Hepatocyte (in vitro differentiated cells): ENCODE data around the gene NUDT3. TPM values are rescaled to one million over a fixed set of nuclear protein-coding genes. Genes with fewer than 3 reads are reported as not detected.

Experiments used
- DNase-seq: peaks from one replicate; pipeline ENCODE4 v3.0.0-alpha.2; 2016; ENCODE audit warnings: low spot score
- H2AFZ ChIP-seq: fragments of 200-600 bp; sonication (generic); 2 replicates; pipeline ENCODE4 v1.6.0; 2016; ENCODE audit warnings: antibody characterized with exemption, mild to moderate bottlenecking
- H3K27ac ChIP-seq: fragments of 200-600 bp; sonication (generic); 2 replicates; pipeline ENCODE4 v1.5.1; 2016; ENCODE audit warnings: mild to moderate bottlenecking
- H3K27me3 ChIP-seq: fragments of 200-600 bp; sonication (generic); 2 replicates; pipeline ENCODE4 v1.6.1; 2016
- H3K36me3 ChIP-seq: fragments of 200-600 bp; sonication (generic); replicated peaks from 2 replicates; pipeline ENCODE4 v1.5.1; 2016; ENCODE audit warnings: low read depth; ENCODE audit not compliant: insufficient read depth
- H3K4me1 ChIP-seq: fragments of 200-600 bp; sonication (generic); 2 replicates; pipeline ENCODE4 v1.5.1; 2016; ENCODE audit warnings: mild to moderate bottlenecking, moderate library complexity; ENCODE audit not compliant: insufficient read depth
- H3K4me2 ChIP-seq: fragments of 200-600 bp; sonication (generic); 2 replicates; pipeline ENCODE4 v1.6.0; 2016
- H3K4me3 ChIP-seq: fragments of 200-600 bp; sonication (generic); 2 replicates; pipeline ENCODE4 v1.5.1; 2016; ENCODE audit warnings: mild to moderate bottlenecking
- H3K79me2 ChIP-seq: fragments of 200-600 bp; sonication (generic); 2 replicates; pipeline ENCODE4 v1.6.0; 2017; ENCODE audit warnings: mild to moderate bottlenecking
- H3K9me2 ChIP-seq: fragments of 200-600 bp; sonication (generic); replicated peaks from 2 replicates; pipeline ENCODE4 v1.6.0; 2017; ENCODE audit warnings: mild to moderate bottlenecking; ENCODE audit not compliant: insufficient read depth
- H3K9me3 ChIP-seq: fragments of 200-600 bp; sonication (generic); 2 replicates; pipeline ENCODE4 v1.5.1; 2016; ENCODE audit warnings: low read depth, mild to moderate bottlenecking
- H4K20me1 ChIP-seq: fragments of 200-600 bp; sonication (generic); 2 replicates; pipeline ENCODE4 v1.6.0; 2016; ENCODE audit warnings: mild to moderate bottlenecking; ENCODE audit not compliant: insufficient read depth, poor library complexity, severe bottlenecking
- CTCF ChIP-seq: fragments of 200-600 bp; sonication (generic); IDR thresholded peaks from 2 replicates; pipeline ENCODE4 v1.5.1; 2016; ENCODE audit warnings: antibody characterized with exemption, mild to moderate bottlenecking; ENCODE audit not compliant: poor library complexity
- EZH2 ChIP-seq: fragments of 200-600 bp; sonication (generic); IDR thresholded peaks from 2 replicates; pipeline ENCODE4 v1.6.1; 2016; ENCODE audit warnings: antibody characterized with exemption, mild to moderate bottlenecking, borderline replicate concordance
- EZH2phosphoT487 ChIP-seq: fragments of 200-600 bp; sonication (generic); IDR thresholded peaks from one replicate; pipeline ENCODE4 v1.6.1; 2018; ENCODE audit warnings: antibody characterized with exemption, mild to moderate bottlenecking, low read depth, moderate library complexity; ENCODE audit not compliant: unreplicated experiment, severe bottlenecking
- WGBS: methylation state at CpG from one replicate; pipeline ENCODE4 v1.1.6; 2016; ENCODE audit warnings: low lambda C conversion rate; ENCODE audit errors: missing lambda C conversion rate; 5-methylcytosine and 5-hydroxymethylcytosine counted together
- polyA plus RNA-seq: library from polyadenylated mRNA; unstranded; fragments of >200 nt; fragmentation: Nextera tagmentation; extraction: Ambion mirVana; gene quantifications from 2 replicates; pipeline ENCODE4 v1.2.1, GENCODE V29; 2016
- total RNA-seq: library from RNA; depleted of rRNA; stranded (reverse); fragments of >200 nt; gene quantifications from 2 replicates; pipeline ENCODE4 v1.2.3, GENCODE V29; 2014

NUDT3 gene
- total and polyA plus RNA-seq, 2 experiments from 2014 or later, result 6.2 to 20.4 TPM

DNA sequence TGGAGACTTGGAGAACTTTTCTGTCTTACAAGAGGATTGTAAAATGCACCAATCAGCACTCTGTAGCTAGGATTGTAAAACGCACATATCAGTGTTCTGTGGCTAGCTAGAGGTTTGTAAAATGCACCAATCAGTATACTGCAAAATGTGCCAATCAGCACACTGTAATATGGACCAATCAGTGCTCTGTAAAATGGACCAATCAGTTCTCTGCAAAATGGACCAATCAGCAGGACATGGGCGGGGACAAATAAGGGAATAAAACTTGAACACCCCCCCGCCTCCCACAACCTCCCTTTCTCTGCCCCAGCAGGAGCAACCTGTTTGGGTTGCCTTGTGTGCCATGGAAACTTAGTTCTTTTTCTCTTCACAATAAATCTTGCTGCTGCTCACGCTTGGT is 46.2 kb upstream of the NUDT3 start:
- no peaks in the 10 kb centered on the region for H3K4me1 ChIP-seq
- H4K20me1 ChIP-seq, result no peaks in the 10 kb centered on the region
- H3K9me3 ChIP-seq, result no peaks in the 10 kb centered on the region
- H3K9me2 ChIP-seq, result no peaks in the 10 kb centered on the region
- H3K79me2 ChIP-seq, result no peaks in the 10 kb centered on the region
- no peaks in the 10 kb centered on the region for H3K27me3 ChIP-seq
- no peak overlapping the region for H3K4me2 ChIP-seq
- no peak overlapping the region for H2AFZ ChIP-seq
- no peak overlapping the region for H3K4me3 ChIP-seq
- H3K36me3 ChIP-seq, result no peaks in the 10 kb centered on the region
- WGBS, result 76% methylated on average over 4 of the region's 4 CpGs
- TF ChIP-seq CTCF (no peak), EZH2 (no peak), EZH2phosphoT487 (no peak)
- DNase-seq, result no peak
- no peak overlapping the region for H3K27ac ChIP-seq

DNA sequence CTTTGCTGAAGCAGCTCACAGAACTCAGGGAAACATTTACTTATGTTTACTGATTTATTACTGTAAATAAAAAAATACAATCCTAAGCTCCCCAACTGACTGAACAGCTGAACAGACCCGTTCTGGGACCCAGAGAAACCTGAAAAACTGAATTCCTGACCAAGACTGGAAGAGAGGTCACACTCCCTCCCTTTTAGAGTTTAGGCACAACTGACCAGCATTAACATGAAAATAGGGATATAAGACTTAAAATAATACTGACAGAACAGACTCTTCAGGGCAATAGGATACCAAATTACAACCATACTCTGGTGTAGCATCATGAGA is 45.1 kb upstream of the NUDT3 start:
- Histone ChIP-seq H3K9me3 (no peaks in the 10 kb centered on the region), H2AFZ (no peak overlapping the region), H4K20me1 (no peaks in the 10 kb centered on the region), H3K4me1 (no peaks in the 10 kb centered on the region), H3K36me3 (no peaks in the 10 kb centered on the region), H3K4me2 (no peak overlapping the region), H3K27me3 (no peaks in the 10 kb centered on the region), H3K27ac (no peak overlapping the region), H3K9me2 (no peaks in the 10 kb centered on the region), H3K79me2 (no peaks in the 10 kb centered on the region), H3K4me3 (no peak overlapping the region)
- TF ChIP-seq CTCF (no peak), EZH2phosphoT487 (no peak), EZH2 (no peak)
- 66% methylated on average over 1 of the region's 1 CpG for WGBS
- no peak for DNase-seq

DNA sequence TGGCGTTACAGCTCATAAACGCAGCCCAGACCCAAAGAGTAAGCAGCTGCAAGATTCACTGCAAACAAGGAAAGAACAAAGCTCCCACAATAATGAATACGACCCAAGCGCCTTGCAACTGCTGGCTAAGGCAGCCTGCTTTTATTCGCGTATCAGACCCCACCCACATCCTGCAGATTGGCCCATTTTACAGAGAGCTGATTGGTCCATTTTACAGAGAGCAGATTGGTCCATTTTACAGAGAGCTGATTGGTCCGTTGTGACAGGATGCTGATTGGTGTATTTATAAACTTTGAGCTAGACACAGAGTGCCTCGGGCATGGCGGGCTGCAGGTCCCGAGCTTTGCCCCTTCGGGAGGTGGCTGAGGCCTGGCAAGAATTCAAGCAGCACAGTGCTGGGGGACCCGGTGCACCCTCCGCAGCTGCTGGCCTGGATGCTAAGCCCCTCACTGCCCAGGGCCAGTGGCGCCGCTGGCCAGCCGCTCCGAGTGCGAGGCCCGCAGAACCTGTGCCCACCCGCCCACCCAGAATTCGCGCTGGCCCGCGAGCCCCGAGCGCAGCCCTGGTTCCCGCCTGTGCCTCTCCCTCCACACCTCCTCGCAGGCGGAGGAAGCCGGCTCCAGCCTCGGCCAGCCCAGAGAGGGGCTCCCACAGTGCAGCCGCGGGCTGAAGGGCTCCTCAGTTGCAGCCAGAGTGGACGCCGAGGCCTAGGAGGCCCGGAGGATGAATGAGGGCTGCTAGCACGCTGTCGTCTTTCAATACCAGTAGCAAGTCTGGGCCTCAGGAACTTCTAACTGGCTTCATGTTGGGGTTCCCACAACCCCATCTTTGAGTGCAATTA is 44.6 kb upstream of the NUDT3 start:
- Histone ChIP-seq H3K4me2 (no peak overlapping the region), H2AFZ (no peak overlapping the region), H3K9me3 (no peaks in the 10 kb centered on the region), H3K27me3 (no peaks in the 10 kb centered on the region), H3K4me3 (no peak overlapping the region), H3K36me3 (no peaks in the 10 kb centered on the region), H3K9me2 (no peaks in the 10 kb centered on the region), H4K20me1 (no peaks in the 10 kb centered on the region), H3K4me1 (no peaks in the 10 kb centered on the region), H3K27ac (no peak overlapping the region), H3K79me2 (no peaks in the 10 kb centered on the region)
- no peak for TF ChIP-seq CTCF
- TF ChIP-seq EZH2, result no peak
- TF ChIP-seq EZH2phosphoT487, result no peak
- DNase-seq, result no peak
- 92% methylated on average over 25 of the region's 38 CpGs for WGBS
